Esophagus muscularis mucosa (tissue), 3 donors: Measurements from ENCODE around the gene NFKBIL1.

Experiments used
- CTCF ChIP-seq, 3 experiments: fragments of 200-600 bp in 2 of 3; fragments of 450-650 bp in 1 of 3; sonication (generic) in 2 of 3; IDR thresholded peaks; one replicate each; pipeline ENCODE4 v1.5.1; 2017 to 2019; ENCODE audit warnings: antibody characterized with exemption in 3 of 3, mild to moderate bottlenecking in 2 of 3, moderate library complexity in 1 of 3
- POLR2A ChIP-seq: fragments of 450-650 bp; IDR thresholded peaks from one replicate; pipeline ENCODE4 v1.6.1; 2017; ENCODE audit warnings: antibody characterized with exemption, moderate library complexity, mild to moderate bottlenecking, low read depth
- POLR2AphosphoS5 ChIP-seq, 2 donors: sonication (generic); formaldehyde crosslinking; IDR thresholded peaks; one replicate each; pipeline ENCODE4 v1.6.1; 2017; ENCODE audit warnings: antibody characterized with exemption in 2 of 2

GRCh38 chr6:31557443-31558317 lies 10.3 kb downstream of the NFKBIL1 start:
- no peak for TF ChIP-seq CTCF (IDR thresholded peaks at IDR 0.05)
- TF ChIP-seq POLR2A = no peak
- TF ChIP-seq POLR2AphosphoS5 (IDR thresholded peaks at IDR 0.05) = no peak
